Retina (tissue), 1 donor: Measurements from ENCODE around the gene HTRA3.
A peak's percentile ranks its signal among the peaks of the same experiment; 100 is the strongest.

ENCODE experiments used
- DNase-seq: peaks from one replicate; pipeline ENCODE4 v3.0.0-alpha.2; 2016

The HTRA3 gene

GRCh38 chr4:8270418-8270771, 841 bp downstream of the HTRA3 start:
- no peak for DNase-seq

GRCh38 chr4:8270912-8271815, 1.6 kb downstream of the HTRA3 start:
- DNase-seq = no peak

GRCh38 chr4:8271821-8272220, 2.3 kb downstream of the HTRA3 start:
- DNase-seq = no peak

- no peak for DNase-seq
Observed at GRCh38 chr4:8272472-8273428, 3.2 kb downstream of the HTRA3 start.

GRCh38 chr4:8273450-8273849, 3.9 kb downstream of the HTRA3 start:
- no peak for DNase-seq

- no peak for DNase-seq
Observed at GRCh38 chr4:8274066-8274652, 4.6 kb downstream of the HTRA3 start.

GRCh38 chr4:8274765-8275547, 5.4 kb downstream of the HTRA3 start:
- peak; percentile 89 for DNase-seq

- DNase-seq = no peak
Observed at GRCh38 chr4:8275548-8275910, 6.0 kb downstream of the HTRA3 start.

- DNase-seq = no peak
Observed at GRCh38 chr4:8276358-8277240, 7.0 kb downstream of the HTRA3 start.

- no peak for DNase-seq
Observed at GRCh38 chr4:8277356-8278008, 7.9 kb downstream of the HTRA3 start.

- no peak for DNase-seq
Observed at GRCh38 chr4:8278009-8278395, 8.4 kb downstream of the HTRA3 start.

GRCh38 chr4:8278421-8279287, 9.1 kb downstream of the HTRA3 start:
- DNase-seq = no peak

GRCh38 chr4:8279321-8280157, 10.0 kb downstream of the HTRA3 start:
- no peak for DNase-seq

- no peak for DNase-seq
Observed at GRCh38 chr4:8280158-8280875, 10.8 kb downstream of the HTRA3 start.

GRCh38 chr4:8280876-8281440, 11.4 kb downstream of the HTRA3 start:
- no peak for DNase-seq

- no peak for DNase-seq
Observed at GRCh38 chr4:8281519-8282133, 12.1 kb downstream of the HTRA3 start.

GRCh38 chr4:8282134-8282641, 12.6 kb downstream of the HTRA3 start:
- DNase-seq = no peak
